SU-DHL-6 (cell line): ENCODE data around the gene KIF1C.

Experiments
- H2AFZ ChIP-seq: fragments of 200-600 bp; sonication (generic); 2 replicates; pipeline ENCODE4 v1.6.1; 2014; ENCODE audit warnings: low read depth, mild to moderate bottlenecking, moderate library complexity, mixed read lengths, antibody characterized with exemption, low read length; ENCODE audit not compliant: severe bottlenecking
- H3F3A ChIP-seq: fragments of 200-600 bp; shearing (Covaris generic); 2 replicates; pipeline ENCODE4 v1.6.0; 2016; ENCODE audit warnings: antibody characterized with exemption, mild to moderate bottlenecking; ENCODE audit not compliant: insufficient read depth
- H3K27ac ChIP-seq: fragments of 200-600 bp; sonication (generic); 2 replicates; pipeline ENCODE4 v1.5.1; 2016; ENCODE audit warnings: low read depth, mild to moderate bottlenecking, low read length, moderate library complexity, mixed read lengths
- H3K27me3 ChIP-seq: fragments of 200-600 bp; sonication (generic), shearing (Covaris generic); 2 replicates; pipeline ENCODE4 v1.6.0; 2014; ENCODE audit warnings: mild to moderate bottlenecking, low read length
- H3K36me3 ChIP-seq: fragments of 200-600 bp; sonication (generic); 2 replicates; pipeline ENCODE4 v1.6.1; 2014; ENCODE audit warnings: mild to moderate bottlenecking, low read length, mixed read lengths
- H3K4me2 ChIP-seq: fragments of 300-600, 200-600 bp; shearing (Covaris generic), sonication (generic); 2 replicates; pipeline ENCODE4 v1.6.0; 2014; ENCODE audit warnings: low read length, low read depth, mild to moderate bottlenecking; ENCODE audit not compliant: poor library complexity, severe bottlenecking
- H3K4me3 ChIP-seq: fragments of 200-600 bp; sonication (generic); 2 replicates; pipeline ENCODE4 v1.5.1; 2014; ENCODE audit warnings: antibody characterized with exemption, low read length, mild to moderate bottlenecking, mixed read lengths; ENCODE audit not compliant: insufficient read depth, poor library complexity, severe bottlenecking
- H3K79me2 ChIP-seq: fragments of 200-600 bp; sonication (generic); 2 replicates; pipeline ENCODE4 v1.6.1; 2014; ENCODE audit warnings: mild to moderate bottlenecking, low read length, moderate library complexity; ENCODE audit not compliant: insufficient read depth
- H3K9ac ChIP-seq: fragments of 200-600 bp; sonication (generic); 2 replicates; pipeline ENCODE4 v1.7.0; 2014; ENCODE audit warnings: mild to moderate bottlenecking, low read length
- H3K9me2 ChIP-seq: fragments of 200-600 bp; sonication (generic); replicated peaks from 2 replicates; pipeline ENCODE4 v1.6.1; 2014; ENCODE audit warnings: low read length; ENCODE audit not compliant: insufficient read depth
- H3K9me3 ChIP-seq: fragments of 200-600 bp; sonication (generic); 2 replicates; pipeline ENCODE4 v1.6.1; 2014; ENCODE audit warnings: low read length, mixed read lengths; ENCODE audit not compliant: insufficient read depth
- H4K20me1 ChIP-seq: fragments of 200-600 bp; sonication (generic); 2 replicates; pipeline ENCODE4 v1.6.1; 2014; ENCODE audit warnings: low read depth, mild to moderate bottlenecking, antibody characterized with exemption, low read length, moderate library complexity, mixed read lengths
- CTCF ChIP-seq: fragments of 200-600 bp; sonication (generic); IDR thresholded peaks from one replicate; pipeline ENCODE4 v1.5.1; 2017; ENCODE audit warnings: antibody characterized with exemption, mild to moderate bottlenecking, low read length, moderate library complexity; ENCODE audit not compliant: insufficient read depth, poor library complexity, severe bottlenecking
- EZH2phosphoT487 ChIP-seq: fragments of 200-600 bp; sonication (generic), shearing (Covaris generic); conservative IDR thresholded peaks from 2 replicates; pipeline ENCODE4 v1.6.1; 2018; ENCODE audit warnings: mild to moderate bottlenecking, antibody characterized with exemption, low read length, moderate library complexity, mixed read lengths

KIF1C gene

GRCh38 chr17:4972322-4972721 is 25.4 kb upstream of the KIF1C start:
- H3K27me3 ChIP-seq: no peaks in the 10 kb centered on the region
- no peak overlapping the region for H3K4me3 ChIP-seq
- H3K9ac ChIP-seq: no peak overlapping the region
- H4K20me1 ChIP-seq: no peaks in the 10 kb centered on the region
- H3K9me3 ChIP-seq: no peaks in the 10 kb centered on the region
- H3F3A ChIP-seq: no peaks in the 10 kb centered on the region
- no peaks in the 10 kb centered on the region for H3K36me3 ChIP-seq
- TF ChIP-seq CTCF (no peak), EZH2phosphoT487 (no peak)
- H3K9me2 ChIP-seq: no peaks in the 10 kb centered on the region
- H3K4me2 ChIP-seq: no peak overlapping the region
- no peaks in the 10 kb centered on the region for H3K79me2 ChIP-seq
- no peak overlapping the region for H2AFZ ChIP-seq
- no peak overlapping the region for H3K27ac ChIP-seq

GRCh38 chr17:4972752-4973151 is 25.0 kb upstream of the KIF1C start:
- H3K27ac ChIP-seq: no peak overlapping the region
- H3K4me3 ChIP-seq: no peak overlapping the region
- H3K4me2 ChIP-seq: no peak overlapping the region
- H3K27me3 ChIP-seq: no peaks in the 10 kb centered on the region
- no peaks in the 10 kb centered on the region for H3F3A ChIP-seq
- H3K9ac ChIP-seq: no peak overlapping the region
- H3K36me3 ChIP-seq: no peaks in the 10 kb centered on the region
- H2AFZ ChIP-seq: no peak overlapping the region
- no peaks in the 10 kb centered on the region for H3K9me2 ChIP-seq
- H3K9me3 ChIP-seq: no peaks in the 10 kb centered on the region
- TF ChIP-seq EZH2phosphoT487 (no peak), CTCF (no peak)
- H3K79me2 ChIP-seq: no peaks in the 10 kb centered on the region
- no peaks in the 10 kb centered on the region for H4K20me1 ChIP-seq

GRCh38 chr17:4973256-4974114 is 24.3 kb upstream of the KIF1C start:
- TF ChIP-seq CTCF (no peak), EZH2phosphoT487 (no peak)
- Histone ChIP-seq H3K27me3 (no peaks in the 10 kb centered on the region), H3K9me2 (no peaks in the 10 kb centered on the region), H3F3A (no peaks in the 10 kb centered on the region), H3K27ac (no peak overlapping the region), H3K79me2 (no peaks in the 10 kb centered on the region), H2AFZ (no peak overlapping the region), H3K4me2 (no peak overlapping the region), H3K36me3 (no peaks in the 10 kb centered on the region), H4K20me1 (no peaks in the 10 kb centered on the region), H3K4me3 (no peak overlapping the region), H3K9ac (no peak overlapping the region), H3K9me3 (no peaks in the 10 kb centered on the region)
